HG02571 (cell line): ENCODE results near the gene PACRG.

Experiments used
- ATAC-seq: cut with Tn5 transposase; IDR thresholded peaks from one replicate; pipeline ENCODE4 v1.9.1; 2021; ENCODE audit warnings: mild to moderate bottlenecking, moderate library complexity; ENCODE audit not compliant: unreplicated experiment

Gene PACRG

DNA sequence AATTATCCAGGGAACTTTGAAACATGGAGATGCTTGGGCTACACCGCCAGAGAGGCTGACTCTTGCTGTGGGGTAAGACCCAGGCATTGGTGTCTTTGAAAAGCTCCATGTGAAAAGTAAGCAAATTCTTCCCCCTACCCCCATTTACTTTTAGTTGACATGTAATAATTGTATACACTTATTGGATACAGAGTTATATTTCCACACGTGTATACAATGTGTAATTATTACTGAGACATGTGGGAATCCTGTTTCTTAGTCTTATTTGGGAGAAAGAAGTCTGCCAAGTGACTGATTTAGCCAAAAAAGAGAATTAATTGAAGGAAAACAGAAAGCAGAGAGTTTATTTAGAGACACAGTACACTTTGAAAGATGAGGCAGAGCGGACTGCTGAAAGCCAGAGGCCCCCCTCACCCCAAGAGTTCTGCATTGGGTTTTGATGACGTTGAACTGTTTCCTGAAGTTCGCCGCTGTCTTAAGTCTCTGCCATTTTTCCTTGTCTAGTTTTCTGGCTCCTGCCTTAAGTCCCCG is 193.8 kb downstream of the PACRG start:
- ATAC-seq: no peak

DNA sequence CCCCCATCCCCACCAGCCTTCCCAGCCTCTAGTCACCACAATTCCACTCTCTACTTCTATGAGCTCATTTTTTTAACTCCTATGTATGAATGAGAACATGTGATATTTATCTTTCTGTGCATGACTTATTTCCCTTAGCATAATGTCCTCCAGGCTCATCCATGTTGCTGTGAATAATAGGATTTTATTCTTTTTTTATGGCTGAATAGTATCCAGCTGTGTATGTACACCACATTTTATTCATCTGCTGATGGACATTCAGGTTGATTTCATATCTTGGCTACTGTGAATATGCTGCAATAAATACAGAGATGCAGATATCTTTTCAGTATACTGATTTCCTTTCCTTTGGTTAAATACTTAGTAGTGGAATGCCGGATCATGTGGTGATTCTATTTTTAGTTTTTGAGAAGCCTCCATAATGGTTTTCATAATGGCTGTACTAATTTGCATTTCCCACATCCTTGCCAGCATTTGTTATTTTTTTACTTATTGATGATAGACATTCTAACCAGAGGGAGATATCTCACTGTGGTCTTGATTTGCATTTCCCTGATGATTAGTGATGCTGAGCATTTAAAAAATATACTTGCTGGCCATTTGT is 194.9 kb downstream of the PACRG start:
- no peak for ATAC-seq

DNA sequence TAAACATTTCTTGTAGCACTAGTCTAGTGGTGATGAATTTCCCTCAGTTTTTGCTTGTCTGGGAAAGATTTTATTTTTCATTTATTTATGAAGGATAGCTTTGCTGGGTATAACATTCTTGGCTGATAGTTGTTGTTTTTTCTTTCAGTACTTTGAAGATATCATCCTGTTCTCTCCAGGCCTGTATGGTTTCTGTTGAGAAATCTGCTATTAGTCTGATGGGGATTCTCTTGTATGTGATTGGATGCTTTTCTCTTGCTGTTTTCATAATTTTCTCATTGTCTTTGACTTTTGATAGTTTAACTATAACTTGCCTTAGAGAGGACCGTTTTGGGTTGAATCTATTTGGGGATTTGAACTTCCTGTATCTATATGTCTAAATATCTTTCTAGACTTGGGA is 207.1 kb downstream of the PACRG start:
- ATAC-seq: no peak

DNA sequence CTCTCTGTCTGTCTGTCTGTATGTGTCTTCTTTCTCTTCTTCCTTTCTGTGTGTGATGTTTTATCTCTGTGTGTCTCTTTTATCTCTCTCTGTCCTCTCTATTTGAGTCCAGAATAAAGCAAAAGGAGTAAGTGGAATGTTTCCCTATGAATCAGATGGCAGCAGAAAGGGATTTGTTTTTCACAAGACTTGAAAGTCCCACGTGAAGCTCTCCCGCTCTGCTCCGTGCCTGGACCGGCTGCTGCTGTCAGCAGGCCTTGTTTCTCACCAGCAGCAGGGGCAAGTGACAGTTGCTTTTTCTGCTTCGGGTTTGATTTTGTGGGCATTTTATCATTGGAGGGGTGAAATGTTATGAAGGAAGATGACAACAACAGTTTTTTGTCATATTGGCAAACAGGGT is 212.7 kb downstream of the PACRG start:
- no peak for ATAC-seq

- ATAC-seq: no peak
Observed at GRCh38 chr6:162941128-162941527, 213.4 kb downstream of the PACRG start.

DNA sequence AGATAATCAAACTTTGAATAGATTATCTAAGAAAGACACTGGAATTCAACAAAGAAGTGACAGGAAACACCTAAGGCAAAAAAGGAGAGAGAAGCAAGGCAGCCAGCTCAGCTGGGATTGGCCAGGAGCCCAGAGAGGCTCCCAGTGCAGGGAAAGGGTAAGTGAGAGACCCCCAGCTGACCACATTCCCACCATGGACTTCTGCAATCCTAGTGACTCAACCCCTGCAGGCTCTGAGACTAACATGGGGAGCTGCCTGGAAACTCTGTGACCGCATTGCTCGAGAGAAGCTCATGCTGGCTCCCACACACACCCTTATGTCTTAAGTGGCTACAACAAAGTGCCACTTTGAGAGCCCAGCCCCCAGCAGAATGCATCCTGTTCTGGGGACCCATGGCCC is 215.1 kb downstream of the PACRG start:
- no peak for ATAC-seq

GRCh38 chr6:162943369-162943768 is 215.6 kb downstream of the PACRG start:
- no peak for ATAC-seq

GRCh38 chr6:162951164-162951743 is 223.5 kb downstream of the PACRG start:
- no peak for ATAC-seq

- no peak for ATAC-seq
Observed at GRCh38 chr6:162952423-162952822, 224.6 kb downstream of the PACRG start.

DNA sequence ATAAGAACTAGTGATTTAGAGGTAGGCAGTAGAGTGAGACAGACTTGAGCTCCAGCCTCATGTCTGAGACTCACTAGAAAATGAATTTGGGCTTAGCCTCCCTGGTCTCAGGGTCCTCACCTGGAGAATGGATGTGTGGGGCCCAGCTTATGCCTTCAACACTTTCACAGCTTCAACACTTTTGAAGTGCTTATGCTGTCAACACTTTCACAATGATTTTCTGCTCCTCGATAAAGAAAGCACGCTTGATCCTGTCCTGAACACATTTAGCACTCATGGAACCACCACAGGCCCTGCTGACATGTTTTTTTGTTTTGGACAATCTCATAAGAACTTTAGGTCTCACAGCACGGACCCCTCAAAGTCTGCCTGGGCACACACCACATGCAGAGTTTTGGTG is 229.3 kb downstream of the PACRG start:
- no peak for ATAC-seq

GRCh38 chr6:162960679-162961457 is 233.1 kb downstream of the PACRG start:
- no peak for ATAC-seq

GRCh38 chr6:162962093-162962492 is 234.3 kb downstream of the PACRG start:
- no peak for ATAC-seq

DNA sequence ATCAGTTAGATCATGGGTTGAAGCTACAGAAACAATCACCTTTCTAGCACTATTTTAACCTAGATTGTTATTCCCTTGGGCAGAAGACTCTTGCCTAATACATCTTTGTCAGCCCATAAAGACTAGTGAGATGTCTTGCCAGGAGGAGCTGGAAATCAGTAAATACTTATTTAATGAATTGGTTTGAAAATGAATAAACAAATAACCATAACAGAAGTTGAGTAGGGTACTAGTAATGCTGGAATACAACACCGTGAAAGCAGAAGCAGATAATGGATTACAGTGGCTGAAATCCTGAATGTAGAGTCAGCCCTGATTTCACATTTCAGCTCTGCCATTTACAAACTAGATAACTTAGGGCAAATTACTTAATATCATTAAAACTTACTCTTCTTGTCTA is 236.1 kb downstream of the PACRG start:
- no peak for ATAC-seq

GRCh38 chr6:162964488-162965140 is 236.8 kb downstream of the PACRG start:
- ATAC-seq: no peak

- ATAC-seq: no peak
Observed at GRCh38 chr6:162965366-162965765, 237.6 kb downstream of the PACRG start.

GRCh38 chr6:162970246-162970645 is 242.5 kb downstream of the PACRG start:
- no peak for ATAC-seq

DNA sequence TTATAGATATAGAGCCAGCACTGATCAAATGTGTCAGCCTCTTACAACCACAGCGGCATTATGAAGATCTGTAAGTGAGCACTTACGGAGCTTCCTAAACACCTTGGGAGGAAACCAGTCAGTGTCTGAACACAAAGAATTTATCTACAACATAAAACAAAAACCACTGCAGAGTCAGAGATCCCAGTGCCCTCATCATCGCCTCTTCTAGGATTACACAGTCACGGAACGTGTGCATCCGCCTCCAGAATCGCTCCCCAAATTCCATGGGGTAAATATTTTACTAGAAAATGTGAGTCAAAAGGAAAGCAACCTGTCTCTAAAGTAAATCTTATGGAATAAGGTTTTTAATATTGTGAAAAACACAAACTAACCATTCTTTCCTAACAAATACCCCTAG is 243.6 kb downstream of the PACRG start:
- no peak for ATAC-seq

GRCh38 chr6:162973151-162973872 is 245.5 kb downstream of the PACRG start:
- ATAC-seq: no peak

DNA sequence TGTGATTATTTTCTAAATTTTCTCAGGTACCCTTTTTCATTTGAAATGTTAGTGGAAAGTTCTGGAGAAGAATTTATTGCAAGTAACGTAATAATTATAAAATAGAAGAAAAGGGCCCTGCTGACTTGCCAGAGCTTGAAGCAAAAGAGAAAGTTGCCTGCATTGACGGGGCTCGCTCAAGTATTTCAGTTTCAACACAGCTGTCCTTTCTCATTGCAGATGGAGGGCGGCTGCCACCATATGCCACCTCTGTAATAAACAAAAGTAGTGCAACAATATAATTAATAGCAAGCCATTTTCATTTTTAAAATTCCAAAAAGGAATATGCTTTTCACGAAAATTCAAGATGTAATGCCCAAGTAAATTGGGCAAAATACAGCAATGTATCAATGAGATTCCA is 246.2 kb downstream of the PACRG start:
- ATAC-seq: no peak

GRCh38 chr6:162974685-162975084 is 246.9 kb downstream of the PACRG start:
- no peak for ATAC-seq

DNA sequence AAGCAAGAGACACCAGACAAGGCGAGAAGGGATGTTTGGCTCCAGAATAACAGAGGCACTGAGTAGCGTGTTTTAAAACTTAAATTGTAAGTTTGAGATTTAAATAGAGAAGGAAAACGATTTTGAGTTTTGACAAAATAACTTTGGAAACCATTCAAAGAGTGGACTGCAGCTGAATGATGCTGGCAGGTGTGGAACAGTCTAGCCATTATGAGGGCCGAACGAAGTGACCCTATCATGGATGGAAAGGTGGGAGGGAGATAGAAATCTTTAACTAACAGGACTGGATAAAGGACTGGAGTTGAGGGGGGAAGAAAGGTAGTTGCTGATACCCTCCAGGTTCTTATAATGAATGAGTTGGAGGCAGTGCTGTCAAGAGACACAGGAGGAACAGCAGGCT is 248.4 kb downstream of the PACRG start:
- ATAC-seq: no peak
